ENCODE measurements around the gene COL12A1. TPM values are rescaled to one million over a fixed set of nuclear protein-coding genes. Genes with fewer than 3 reads are reported as not detected.

The COL12A1 gene
- polyA plus RNA-seq, 1 donor (not counting 4 experiments of a cell fraction or from before 2014, with no cell fraction given): 96.9 TPM

- H3K79me2 ChIP-seq (ENCODE audit: control insufficient read depth, insufficient read depth, low read length): peaks cover 19% of the 10 kb centered on the region
Measured at GRCh38 chr6:75156186-75156878, 49.5 kb downstream of the COL12A1 start.

GRCh38 chr6:75155631-75156030, 50.2 kb downstream of the COL12A1 start:
- dilution Hi-C loops (cut with MboI; ENCODE audit: extremely low pct_ligation_motif_present, low sequenced_read_pairs): no loop called here
- H3K27ac ChIP-seq (ENCODE audit: control insufficient read depth, insufficient read depth, low read length): no peak overlapping the region
- H3K4me3 ChIP-seq (ENCODE audit: control insufficient read depth in 2 of 3, extremely low read depth in 1 of 3, insufficient read depth in 2 of 3, low read depth in 1 of 3, low read length in 3 of 3): no peak overlapping the region
- no peaks in the 10 kb centered on the region for H3K9me3 ChIP-seq (ENCODE audit: control insufficient read depth, low read depth, low read length)
- no peaks in the 10 kb centered on the region for H3K27me3 ChIP-seq (ENCODE audit: control insufficient read depth, extremely low read depth, insufficient read depth, low read length)
- no peaks in the 10 kb centered on the region for H4K20me1 ChIP-seq (ENCODE audit: control insufficient read depth, extremely low read depth, insufficient read depth, low read length)
- TF ChIP-seq EZH2 (IDR thresholded peaks at IDR 0.05; ENCODE audit: low read length) (no peak), CTCF (optimal IDR thresholded peaks at IDR 0.05 in 1 of 3, IDR thresholded peaks at IDR 0.05 in 1 of 3, conservative IDR thresholded peaks at IDR 0.05 in 1 of 3; ENCODE audit: extremely low read depth in 1 of 3, insufficient read depth in 2 of 3, low read length in 3 of 3) (no peak)
- no peaks in the 10 kb centered on the region for H3K9me1 ChIP-seq (ENCODE audit: control insufficient read depth, extremely low read depth, insufficient read depth, low read length)
- H3K79me2 ChIP-seq (ENCODE audit: control insufficient read depth, insufficient read depth, low read length): peaks cover 14% of the 10 kb centered on the region
- H3K36me3 ChIP-seq (ENCODE audit: control insufficient read depth in 2 of 2, extremely low read depth in 1 of 2, insufficient read depth in 2 of 2, low read length in 2 of 2): peaks cover 9 to 14% of the 10 kb centered on the region in 2 experiments
- no peak overlapping the region for H2AFZ ChIP-seq (ENCODE audit: control insufficient read depth, low read length)
- DNase-seq (ENCODE audit: low read depth, low spot score): no peak
- H3K9ac ChIP-seq (ENCODE audit: control insufficient read depth, extremely low read depth, insufficient read depth, low read length): no peak overlapping the region
- no peak for FAIRE-seq
- no peaks in the 10 kb centered on the region for H3K4me1 ChIP-seq (ENCODE audit: control insufficient read depth, extremely low read depth, insufficient read depth, low read length)
- H3K4me2 ChIP-seq (ENCODE audit: control insufficient read depth, extremely low read depth, insufficient read depth, low read depth, low read length): no peak overlapping the region

More at GRCh38 chr6:75156186-75156878, 49.5 kb downstream of the COL12A1 start:
- Histone ChIP-seq H3K4me1 (ENCODE audit: control insufficient read depth, extremely low read depth, insufficient read depth, low read length) (no peaks in the 10 kb centered on the region), H4K20me1 (ENCODE audit: control insufficient read depth, extremely low read depth, insufficient read depth, low read length) (no peaks in the 10 kb centered on the region), H3K36me3 (ENCODE audit: control insufficient read depth in 2 of 2, extremely low read depth in 1 of 2, insufficient read depth in 2 of 2, low read length in 2 of 2) (peaks cover 9 to 14% of the 10 kb centered on the region in 2 experiments), H3K4me3 (ENCODE audit: control insufficient read depth in 2 of 3, extremely low read depth in 1 of 3, insufficient read depth in 2 of 3, low read depth in 1 of 3, low read length in 3 of 3) (no peak overlapping the region), H3K9ac (ENCODE audit: control insufficient read depth, extremely low read depth, insufficient read depth, low read length) (no peak overlapping the region), H3K4me2 (ENCODE audit: control insufficient read depth, extremely low read depth, insufficient read depth, low read depth, low read length) (no peak overlapping the region), H3K27ac (ENCODE audit: control insufficient read depth, insufficient read depth, low read length) (no peak overlapping the region), H3K9me3 (ENCODE audit: control insufficient read depth, low read depth, low read length) (no peaks in the 10 kb centered on the region), H3K9me1 (ENCODE audit: control insufficient read depth, extremely low read depth, insufficient read depth, low read length) (no peaks in the 10 kb centered on the region), H3K27me3 (ENCODE audit: control insufficient read depth, extremely low read depth, insufficient read depth, low read length) (no peaks in the 10 kb centered on the region), H2AFZ (ENCODE audit: control insufficient read depth, low read length) (no peak overlapping the region)
- DNase-seq (ENCODE audit: low read depth, low spot score) (no peak), FAIRE-seq (no peak)
- dilution Hi-C loops (cut with MboI; ENCODE audit: extremely low pct_ligation_motif_present, low sequenced_read_pairs): no loop called here
- TF ChIP-seq EZH2 (IDR thresholded peaks at IDR 0.05; ENCODE audit: low read length): no peak
- no peak for TF ChIP-seq CTCF (optimal IDR thresholded peaks at IDR 0.05 in 1 of 3, IDR thresholded peaks at IDR 0.05 in 1 of 3, conservative IDR thresholded peaks at IDR 0.05 in 1 of 3; ENCODE audit: extremely low read depth in 1 of 3, insufficient read depth in 2 of 3, low read length in 3 of 3)

Data from keratinocyte (primary cell).